ENCODE measurements around the gene RASSF1.
A peak's percentile ranks its signal among the peaks of the same experiment; 100 is the strongest.

RASSF1 gene

GRCh38 chr3:50326182-50326541 is 14.5 kb downstream of the RASSF1 start:
- Histone ChIP-seq H3K4me3 (ENCODE audit: low read length) (no peak overlapping the region), H3K23ac (ENCODE audit: low read length) (no peak overlapping the region), H3K79me1 (ENCODE audit: low read length) (peaks cover 6% of the 10 kb centered on the region), H2BK5ac (ENCODE audit: low read length) (no peak overlapping the region), H3K27ac (ENCODE audit: low read depth, low read length) (no peak overlapping the region), H3K9ac (ENCODE audit: low read length) (no peak overlapping the region), H3K56ac (ENCODE audit: low read length) (no peak overlapping the region), H3K79me2 (ENCODE audit: control insufficient read depth, insufficient read depth, low read length) (peaks cover 11% of the 10 kb centered on the region), H4K5ac (ENCODE audit: low read length) (no peak overlapping the region), H3K36me3 (ENCODE audit: control insufficient read depth, insufficient read depth, low read length) (peaks cover 10% of the 10 kb centered on the region), H2BK120ac (ENCODE audit: low read depth, low read length) (no peak overlapping the region), H3K18ac (ENCODE audit: low read length) (no peak overlapping the region), H3K4me2 (ENCODE audit: low read length) (no peak overlapping the region), H3K4ac (ENCODE audit: low read depth, low read length) (no peak overlapping the region), H2AK5ac (ENCODE audit: low read length) (no peak overlapping the region), H3K27me3 (ENCODE audit: insufficient read depth, low read length, poor library complexity) (no peaks in the 10 kb centered on the region), H2BK15ac (replicated peaks; ENCODE audit: low read depth) (no peak overlapping the region), H4K8ac (ENCODE audit: low read depth, low read length) (no peak overlapping the region), H3K4me1 (ENCODE audit: control insufficient read depth, low read depth, low read length) (peaks cover 7% of the 10 kb centered on the region)
- DNase-seq, result no peak
- WGBS (ENCODE audit: extremely low coverage, insufficient coverage, low lambda C conversion rate), result no CpG with 5 or more reads among the region's 8 CpGs

GRCh38 chr3:50325497-50326181 is 15.0 kb downstream of the RASSF1 start:
- no peak overlapping the region for H2BK120ac ChIP-seq (ENCODE audit: low read depth, low read length)
- no peak overlapping the region for H3K4me2 ChIP-seq (ENCODE audit: low read length)
- DNase-seq, result no peak
- peaks cover 8% of the 10 kb centered on the region for H3K36me3 ChIP-seq (ENCODE audit: control insufficient read depth, insufficient read depth, low read length)
- H3K27me3 ChIP-seq (ENCODE audit: insufficient read depth, low read length, poor library complexity), result no peaks in the 10 kb centered on the region
- H3K4me3 ChIP-seq (ENCODE audit: low read length), result no peak overlapping the region
- H3K79me1 ChIP-seq (ENCODE audit: low read length), result peaks cover 8% of the 10 kb centered on the region
- H3K56ac ChIP-seq (ENCODE audit: low read length), result no peak overlapping the region
- no peak overlapping the region for H3K9ac ChIP-seq (ENCODE audit: low read length)
- H4K5ac ChIP-seq (ENCODE audit: low read length), result no peak overlapping the region
- peaks cover 14% of the 10 kb centered on the region for H3K79me2 ChIP-seq (ENCODE audit: control insufficient read depth, insufficient read depth, low read length)
- no peak overlapping the region for H3K27ac ChIP-seq (ENCODE audit: low read depth, low read length)
- peaks cover 7% of the 10 kb centered on the region for H3K4me1 ChIP-seq (ENCODE audit: control insufficient read depth, low read depth, low read length)
- WGBS (ENCODE audit: extremely low coverage, insufficient coverage, low lambda C conversion rate), result no CpG with 5 or more reads among the region's 11 CpGs
- no peak overlapping the region for H3K18ac ChIP-seq (ENCODE audit: low read length)
- no peak overlapping the region for H3K4ac ChIP-seq (ENCODE audit: low read depth, low read length)
- H2AK5ac ChIP-seq (ENCODE audit: low read length), result no peak overlapping the region
- no peak overlapping the region for H3K23ac ChIP-seq (ENCODE audit: low read length)
- no peak overlapping the region for H2BK15ac ChIP-seq (replicated peaks; ENCODE audit: low read depth)
- no peak overlapping the region for H2BK5ac ChIP-seq (ENCODE audit: low read length)
- no peak overlapping the region for H4K8ac ChIP-seq (ENCODE audit: low read depth, low read length)

- peaks cover 11% of the 10 kb centered on the region for H3K4me1 ChIP-seq (ENCODE audit: control insufficient read depth, low read depth, low read length)
- no peak overlapping the region for H4K5ac ChIP-seq (ENCODE audit: low read length)
- no peak overlapping the region for H3K4me2 ChIP-seq (ENCODE audit: low read length)
- H3K79me2 ChIP-seq (ENCODE audit: control insufficient read depth, insufficient read depth, low read length), result peaks cover 19% of the 10 kb centered on the region
- H2BK15ac ChIP-seq (replicated peaks; ENCODE audit: low read depth), result no peak overlapping the region
- peaks cover 12% of the 10 kb centered on the region for H3K79me1 ChIP-seq (ENCODE audit: low read length)
- H3K9ac ChIP-seq (ENCODE audit: low read length), result no peak overlapping the region
- H3K27ac ChIP-seq (ENCODE audit: low read depth, low read length), result no peak overlapping the region
- no peak overlapping the region for H2BK120ac ChIP-seq (ENCODE audit: low read depth, low read length)
- H2AK5ac ChIP-seq (ENCODE audit: low read length), result no peak overlapping the region
- DNase-seq, result no peak
- H4K8ac ChIP-seq (ENCODE audit: low read depth, low read length), result no peak overlapping the region
- H3K36me3 ChIP-seq (ENCODE audit: control insufficient read depth, insufficient read depth, low read length), result peaks cover 6% of the 10 kb centered on the region
- H3K27me3 ChIP-seq (ENCODE audit: insufficient read depth, low read length, poor library complexity), result no peaks in the 10 kb centered on the region
- no peak overlapping the region for H2BK5ac ChIP-seq (ENCODE audit: low read length)
- H3K4me3 ChIP-seq (ENCODE audit: low read length), result no peak overlapping the region
- no peak overlapping the region for H3K18ac ChIP-seq (ENCODE audit: low read length)
- no peak overlapping the region for H3K4ac ChIP-seq (ENCODE audit: low read depth, low read length)
- WGBS (ENCODE audit: extremely low coverage, insufficient coverage, low lambda C conversion rate), result no CpG with 5 or more reads among the region's 2 CpGs
- no peak overlapping the region for H3K56ac ChIP-seq (ENCODE audit: low read length)
- no peak overlapping the region for H3K23ac ChIP-seq (ENCODE audit: low read length)
Observed at GRCh38 chr3:50325113-50325480, 15.5 kb downstream of the RASSF1 start.

GRCh38 chr3:50324351-50325112 is 16.1 kb downstream of the RASSF1 start:
- Histone ChIP-seq H3K9ac (ENCODE audit: low read length) (peak overlapping the region; percentile 2), H3K4me3 (ENCODE audit: low read length) (no peak overlapping the region), H2BK15ac (replicated peaks; ENCODE audit: low read depth) (no peak overlapping the region), H3K79me1 (ENCODE audit: low read length) (peaks cover 18% of the 10 kb centered on the region), H3K79me2 (ENCODE audit: control insufficient read depth, insufficient read depth, low read length) (peaks cover 24% of the 10 kb centered on the region), H3K56ac (ENCODE audit: low read length) (peak overlapping the region; percentile 35), H3K27me3 (ENCODE audit: insufficient read depth, low read length, poor library complexity) (no peaks in the 10 kb centered on the region), H3K27ac (ENCODE audit: low read depth, low read length) (no peak overlapping the region), H4K5ac (ENCODE audit: low read length) (no peak overlapping the region), H3K36me3 (ENCODE audit: control insufficient read depth, insufficient read depth, low read length) (peaks cover 8% of the 10 kb centered on the region), H3K23ac (ENCODE audit: low read length) (no peak overlapping the region), H2BK5ac (ENCODE audit: low read length) (no peak overlapping the region), H3K4me1 (ENCODE audit: control insufficient read depth, low read depth, low read length) (peaks cover 14% of the 10 kb centered on the region), H3K18ac (ENCODE audit: low read length) (no peak overlapping the region), H2AK5ac (ENCODE audit: low read length) (peak overlapping the region; percentile 20), H3K4ac (ENCODE audit: low read depth, low read length) (no peak overlapping the region), H4K8ac (ENCODE audit: low read depth, low read length) (no peak overlapping the region), H2BK120ac (ENCODE audit: low read depth, low read length) (no peak overlapping the region), H3K4me2 (ENCODE audit: low read length) (no peak overlapping the region)
- peak; percentile 93 for DNase-seq
- WGBS (ENCODE audit: extremely low coverage, insufficient coverage, low lambda C conversion rate), result no CpG with 5 or more reads among the region's 4 CpGs

- H4K5ac ChIP-seq (ENCODE audit: low read length), result no peak overlapping the region
- H4K8ac ChIP-seq (ENCODE audit: low read depth, low read length), result no peak overlapping the region
- no peak overlapping the region for H3K4me2 ChIP-seq (ENCODE audit: low read length)
- H3K79me1 ChIP-seq (ENCODE audit: low read length), result peaks cover 23% of the 10 kb centered on the region
- H2BK15ac ChIP-seq (replicated peaks; ENCODE audit: low read depth), result no peak overlapping the region
- no peak for DNase-seq
- H3K27me3 ChIP-seq (ENCODE audit: insufficient read depth, low read length, poor library complexity), result no peaks in the 10 kb centered on the region
- H2AK5ac ChIP-seq (ENCODE audit: low read length), result no peak overlapping the region
- H3K18ac ChIP-seq (ENCODE audit: low read length), result no peak overlapping the region
- no peak overlapping the region for H2BK120ac ChIP-seq (ENCODE audit: low read depth, low read length)
- H3K36me3 ChIP-seq (ENCODE audit: control insufficient read depth, insufficient read depth, low read length), result peaks cover 9% of the 10 kb centered on the region
- H3K4me3 ChIP-seq (ENCODE audit: low read length), result no peak overlapping the region
- no peak overlapping the region for H3K4ac ChIP-seq (ENCODE audit: low read depth, low read length)
- peak overlapping the region; percentile 3 for H3K9ac ChIP-seq (ENCODE audit: low read length)
- H3K27ac ChIP-seq (ENCODE audit: low read depth, low read length), result no peak overlapping the region
- H3K23ac ChIP-seq (ENCODE audit: low read length), result no peak overlapping the region
- peaks cover 32% of the 10 kb centered on the region for H3K79me2 ChIP-seq (ENCODE audit: control insufficient read depth, insufficient read depth, low read length)
- no peak overlapping the region for H2BK5ac ChIP-seq (ENCODE audit: low read length)
- H3K56ac ChIP-seq (ENCODE audit: low read length), result peak overlapping the region; percentile 96
- peaks cover 14% of the 10 kb centered on the region for H3K4me1 ChIP-seq (ENCODE audit: control insufficient read depth, low read depth, low read length)
- WGBS (ENCODE audit: extremely low coverage, insufficient coverage, low lambda C conversion rate), result no CpG with 5 or more reads among the region's 5 CpGs
Observed at GRCh38 chr3:50323614-50324199, 16.9 kb downstream of the RASSF1 start.
